Panc1 (cell line): ENCODE data around the gene SDK2. TPM values are rescaled to one million over a fixed set of nuclear protein-coding genes. Genes with fewer than 3 reads are reported as not detected.

Experiments used
- ATAC-seq: fragments of 200-7000 bp; cut with Tn5 transposase; 2 replicates; pipeline ENCODE4 v1.9.1; 2020; ENCODE audit warnings: mild to moderate bottlenecking, moderate library complexity
- BruUV-seq: library from RNA; stranded (reverse); fragments of 400-500 nt; replicated peaks from 2 replicates; lab custom pipeline; 2021; lab: Mats Ljungman, UMichigan
- CTCF ChIA-PET: fragments of 300-600 bp; sonication (Branson Sonifier 250); formaldehyde crosslinking; loops from one replicate; lab custom pipeline; 2022; ENCODE audit warnings: antibody characterized with exemption; lab: Charles Lee
- POLR2A ChIA-PET: fragments of 300-600 bp; sonication (Branson Sonifier 250); formaldehyde crosslinking; loops from one replicate; lab custom pipeline; 2022; ENCODE audit warnings: antibody characterized with exemption; lab: Charles Lee
- DNase-seq: peaks from one replicate; pipeline ENCODE4 v3.0.0-alpha.2; 2010; ENCODE audit warnings: low read depth, low spot score
- H3K27ac ChIP-seq: 2 replicates; pipeline ENCODE4 v1.5.1; 2011; ENCODE audit warnings: mild to moderate bottlenecking, low read length, inconsistent platforms
- H3K27me3 ChIP-seq: fragments of 200-500 bp; sonication (Bioruptor generic); 2 replicates; pipeline ENCODE4 v1.6.0; 2014; ENCODE audit warnings: low read length, inconsistent platforms; ENCODE audit not compliant: control insufficient read depth, insufficient read depth
- H3K36me3 ChIP-seq: fragments of 200-500 bp; sonication (Bioruptor generic); 2 replicates; pipeline ENCODE4 v1.5.1; 2014; ENCODE audit warnings: inconsistent platforms, mild to moderate bottlenecking, low read length, moderate library complexity; ENCODE audit not compliant: control insufficient read depth, insufficient read depth
- H3K4me1 ChIP-seq: 2 replicates; pipeline ENCODE4 v1.5.1; 2011; ENCODE audit warnings: inconsistent platforms, mild to moderate bottlenecking, low read length, moderate library complexity; ENCODE audit not compliant: control insufficient read depth, insufficient read depth
- H3K4me3 ChIP-seq, 2 experiments: 2 replicates each; pipeline ENCODE4 v1.5.1; 2011 to 2012; ENCODE audit warnings: low read depth in 2 of 2, low read length in 2 of 2, mild to moderate bottlenecking in 2 of 2, inconsistent platforms in 1 of 2, moderate library complexity in 1 of 2
- H3K9me3 ChIP-seq: fragments of 200-500 bp; sonication (Bioruptor generic); 2 replicates; pipeline ENCODE4 v1.5.1; 2014; ENCODE audit warnings: low read depth, mild to moderate bottlenecking, inconsistent platforms, low read length, moderate library complexity; ENCODE audit not compliant: control insufficient read depth, insufficient read depth
- CTCF ChIP-seq: fragments of 450-650 bp; IDR thresholded peaks from 2 replicates; pipeline ENCODE4 v1.5.1; 2017; ENCODE audit warnings: mild to moderate bottlenecking
- POLR2AphosphoS5 ChIP-seq: IDR thresholded peaks from 2 replicates; pipeline ENCODE4 v1.6.1; 2012; ENCODE audit warnings: mild to moderate bottlenecking, low read depth, low read length, moderate library complexity
- REST ChIP-seq, 2 experiments: IDR thresholded peaks; 2 replicates each; pipeline ENCODE4 v1.6.1; 2011 to 2012; ENCODE audit warnings: low read depth in 2 of 2, control low read depth in 1 of 2, low read length in 1 of 2, mild to moderate bottlenecking in 1 of 2, moderate library complexity in 1 of 2; ENCODE audit not compliant: insufficient read depth in 1 of 2
- SIN3A ChIP-seq: IDR thresholded peaks from 2 replicates; pipeline ENCODE4 v1.6.1; 2012; ENCODE audit warnings: low read depth, mild to moderate bottlenecking, low read length, moderate library complexity, borderline replicate concordance; ENCODE audit not compliant: insufficient read depth
- TCF7L2 ChIP-seq: IDR thresholded peaks from 2 replicates; pipeline ENCODE4 v1.6.1; 2011; ENCODE audit warnings: mild to moderate bottlenecking, low read depth, low read length, inconsistent platforms
- in situ Hi-C: cut with HindIII; loops from 2 replicates; pipeline ENCODE4 v1.10.0; 2016; ENCODE audit warnings: low sequenced_read_pairs, low pct_unique_long_range_greater_than_20kb
- intact Hi-C: fragments of 100-400 bp; cut with micrococcal nuclease; formaldehyde crosslinking; loops from one replicate; pipeline ENCODE4 v1.10.0; 2022; ENCODE audit not compliant: unreplicated experiment
- total RNA-seq: library from RNA; stranded (reverse); gene quantifications from one replicate; pipeline ENCODE4 v1.2.1, GENCODE V29; 2021; ENCODE audit not compliant: unreplicated experiment

The SDK2 gene
- total RNA-seq, 1 experiment from 2014 or later: 0.41 TPM

GRCh38 chr17:73341350-73342049 is 302.7 kb downstream of the SDK2 start:
- POLR2A ChIA-PET: interaction anchor here (0.6 kb wide), 1 partner anchor 28 kb away, joined by 3 read pairs; no protein-coding TSS in a partner anchor
- intact Hi-C loops (no loop called here), in situ Hi-C loops (no loop called here)
- ATAC-seq (peak; percentile 46), DNase-seq (no peak)
- no peak overlapping the region for H3K4me3 ChIP-seq
- TF ChIP-seq CTCF (no peak), SIN3A (no peak), TCF7L2 (no peak), POLR2AphosphoS5 (no peak), REST (IDR thresholded peaks at IDR 0.05; ENCODE audit: insufficient read depth in 1 of 2, low read depth in 2 of 2, low read length in 1 of 2) (no peak)
- H3K4me1 ChIP-seq: peaks cover 35% of the 10 kb centered on the region
- no TSS peak for BruUV-seq
- no peaks in the 10 kb centered on the region for H3K27me3 ChIP-seq
- H3K9me3 ChIP-seq: no peaks in the 10 kb centered on the region
- peak overlapping the region; percentile 85 for H3K27ac ChIP-seq
- no peaks in the 10 kb centered on the region for H3K36me3 ChIP-seq
- CTCF ChIA-PET: no interaction called here

GRCh38 chr17:73340093-73340596 is 304.1 kb downstream of the SDK2 start:
- in situ Hi-C loops: no loop called here
- ATAC-seq: no peak; the same call in 1 of the 2 replicates
- Histone ChIP-seq H3K4me1 (peaks cover 35% of the 10 kb centered on the region), H3K27ac (peak overlapping the region; percentile 56; the same call in 1 of the 2 replicates), H3K9me3 (no peaks in the 10 kb centered on the region), H3K36me3 (no peaks in the 10 kb centered on the region), H3K27me3 (no peaks in the 10 kb centered on the region), H3K4me3 (no peak overlapping the region)
- ChIA-PET CTCF (no interaction called here), POLR2A (no interaction called here)
- no peak for DNase-seq
- intact Hi-C loops: no loop called here
- BruUV-seq: no TSS peak
- no peak for TF ChIP-seq SIN3A
- no peak for TF ChIP-seq POLR2AphosphoS5
